ENCODE results near the gene ARF4. TPM values are rescaled to one million over a fixed set of nuclear protein-coding genes. Genes with fewer than 3 reads are reported as not detected.

ARF4 gene
- 374 and 428 TPM in 2 replicates for total RNA-seq

GRCh38 chr3:57597127-57597923 is at the start of gene ARF4:
TSS of gene ARF4 (minus strand) at chr3:57597344. CDS start at chr3:57597140, 204 bp downstream.

GRCh38 chr3:57555738-57556458 is 41.2 kb downstream of the ARF4 start, which contains the start of gene PDE12:
TSS of gene PDE12 (plus strand) at chr3:57556274. CDS start at chr3:57556380, 106 bp downstream.

GRCh38 chr3:57544181-57545125 is 52.7 kb downstream of the ARF4 start, which contains the start of gene DNAH12:
TSS of gene DNAH12 (minus strand) at chr3:57544344. CDS start at chr3:57542870, 1,474 bp downstream.

Small RNA genes within 50 kb of the gene (small RNA-seq; reads per million reads assigned to genes)
- gene RNU6-108P (ENCODE audit: low replicate concordance), result not detected
- gene RNU6-483P (ENCODE audit: low replicate concordance), result not detected
- gene RNU6ATAC26P (ENCODE audit: low replicate concordance), result not detected

Other genes with a start within 250 kb of the ARF4 start
- 0.14 and 0.22 TPM in 2 replicates for gene DNAH12, start 53.0 kb downstream of the ARF4 start, total RNA-seq
- gene PDE12, start 41.1 kb downstream of the ARF4 start, total RNA-seq, result 17.3 and 51.5 TPM in 2 replicates
- 11.6 and 25.9 TPM in 2 replicates for gene DENND6A, start 95.7 kb upstream of the ARF4 start, total RNA-seq
- gene SLMAP, start 159.0 kb upstream of the ARF4 start, total RNA-seq, result 41.1 and 64.7 TPM in 2 replicates

Measured in placental pericyte (primary cell).